ENCODE measurements around the gene GTF2H2. TPM values are rescaled to one million over a fixed set of nuclear protein-coding genes. Genes with fewer than 3 reads are reported as not detected.
"Not testable (repeated sequence)": the region's sequence is repeated elsewhere in the genome, so short reads cannot be mapped to it uniquely, and the experiment has no call there.

GTF2H2 gene
- total and polyA plus RNA-seq, 12 donors = 2.6 to 33.9 (median 17.3) TPM

DNA sequence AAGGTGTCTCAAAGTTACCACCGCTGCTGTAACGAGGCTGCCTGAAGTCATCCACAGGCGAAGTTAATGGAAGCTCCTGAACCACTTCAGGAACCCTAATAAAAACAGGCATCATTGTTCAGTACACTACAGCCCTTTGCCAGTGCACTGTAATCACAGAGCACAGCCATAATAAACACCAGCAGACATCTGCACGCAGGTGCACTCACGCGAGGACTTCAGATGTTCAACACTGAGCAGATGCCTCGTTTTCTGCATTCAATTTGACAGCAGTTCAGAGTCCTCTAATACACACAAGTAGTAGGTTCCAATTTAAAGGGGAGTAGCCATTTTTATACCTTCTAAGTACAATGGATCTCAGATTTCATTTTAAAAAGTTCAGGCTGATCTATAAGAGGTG is 15.4 kb upstream of the GTF2H2 start:
- no CpG with 5 or more reads among the region's 7 CpGs for WGBS, 4 donors
- DNase-seq; H3K27me3 ChIP-seq; intact Hi-C loops (cut with DNase I); H3K36me3 ChIP-seq (replicated peaks in 1 of 2); H3K4me1 ChIP-seq (replicated peaks in 1 of 2); H3K4me3 ChIP-seq; H3K27ac ChIP-seq; H3K9me3 ChIP-seq (replicated peaks in 1 of 3): not testable (repeated sequence)

DNA sequence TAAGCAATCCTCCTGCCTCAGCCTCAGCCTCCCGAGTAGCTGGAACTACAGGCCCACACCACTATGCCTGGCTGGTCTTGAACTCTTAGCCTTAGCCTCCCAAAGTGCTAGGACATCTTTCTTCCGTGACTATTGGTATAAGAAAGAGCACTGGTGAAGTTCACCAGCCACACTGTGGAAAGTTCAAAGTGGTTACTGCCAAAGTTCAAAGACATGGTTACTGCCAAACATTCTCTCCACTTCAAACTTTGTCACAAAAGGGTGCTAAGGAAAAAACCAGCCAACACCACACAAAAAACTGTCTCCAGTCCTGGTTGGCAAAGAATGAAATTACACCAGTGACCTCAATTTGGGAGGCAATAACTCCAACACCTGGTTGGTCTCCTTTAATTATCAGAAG is 14.9 kb upstream of the GTF2H2 start:
- H3K4me3 ChIP-seq; H3K27me3 ChIP-seq; H3K36me3 ChIP-seq (replicated peaks in 1 of 2); H3K27ac ChIP-seq; intact Hi-C loops (cut with DNase I); H3K9me3 ChIP-seq (replicated peaks in 1 of 3); H3K4me1 ChIP-seq (replicated peaks in 1 of 2); DNase-seq: not testable (repeated sequence)
- no CpG with 5 or more reads among the region's 2 CpGs for WGBS, 4 donors

DNA sequence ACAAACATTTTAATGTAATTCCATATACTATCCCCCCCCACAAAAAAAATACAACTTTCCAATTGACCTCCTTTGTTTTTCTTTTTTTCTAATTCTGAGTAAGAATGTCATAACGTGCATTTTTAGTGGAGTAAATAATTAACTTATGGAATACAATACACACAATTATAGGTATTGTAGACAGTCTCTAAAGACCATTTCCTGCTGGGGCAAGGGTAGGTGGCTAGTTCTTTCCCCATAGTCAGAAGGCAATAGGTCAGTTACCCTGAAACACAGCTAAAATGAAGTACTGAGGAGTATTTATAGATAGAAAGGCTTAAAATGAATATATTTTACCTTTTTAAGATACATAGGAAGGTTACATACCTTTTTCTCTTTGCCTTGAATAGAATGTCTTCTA is 6.2 kb downstream of the GTF2H2 start:
- intact Hi-C loops (cut with DNase I); H3K4me3 ChIP-seq; H3K27me3 ChIP-seq; DNase-seq; H3K9me3 ChIP-seq (replicated peaks in 1 of 3); H3K4me1 ChIP-seq (replicated peaks in 1 of 2); H3K36me3 ChIP-seq (replicated peaks in 1 of 2); H3K27ac ChIP-seq: not testable (repeated sequence)
- WGBS, 4 donors = 67% methylated on average over 1 of the region's 1 CpG; no CpG with 5 or more reads in 3 of the 4 donors

DNA sequence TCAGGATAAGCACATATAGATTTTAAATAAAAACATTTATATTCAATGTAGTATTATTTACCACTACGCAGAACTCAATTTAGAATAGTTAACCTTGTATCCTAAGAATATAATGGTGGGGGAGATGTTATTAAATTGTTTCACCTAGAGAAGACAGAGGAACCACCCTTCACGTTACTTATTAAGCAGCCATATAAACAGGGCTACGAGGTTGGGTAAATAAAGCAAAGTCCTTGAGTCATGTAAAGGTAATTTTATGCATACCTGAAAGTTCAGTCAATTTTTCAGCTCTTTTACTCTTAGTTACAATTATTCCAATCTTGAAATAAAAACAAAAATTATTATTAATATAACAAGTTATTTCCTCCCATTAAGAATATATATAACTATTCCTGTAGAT is 8.1 kb downstream of the GTF2H2 start:
- H3K36me3 ChIP-seq (replicated peaks in 1 of 2); H3K4me1 ChIP-seq (replicated peaks in 1 of 2); DNase-seq; H3K27me3 ChIP-seq; intact Hi-C loops (cut with DNase I); H3K9me3 ChIP-seq (replicated peaks in 1 of 3); H3K27ac ChIP-seq; H3K4me3 ChIP-seq: not testable (repeated sequence)
- 100% methylated on average over 1 of the region's 3 CpGs; no CpG with 5 or more reads in 3 of the 4 donors for WGBS, 4 donors

DNA sequence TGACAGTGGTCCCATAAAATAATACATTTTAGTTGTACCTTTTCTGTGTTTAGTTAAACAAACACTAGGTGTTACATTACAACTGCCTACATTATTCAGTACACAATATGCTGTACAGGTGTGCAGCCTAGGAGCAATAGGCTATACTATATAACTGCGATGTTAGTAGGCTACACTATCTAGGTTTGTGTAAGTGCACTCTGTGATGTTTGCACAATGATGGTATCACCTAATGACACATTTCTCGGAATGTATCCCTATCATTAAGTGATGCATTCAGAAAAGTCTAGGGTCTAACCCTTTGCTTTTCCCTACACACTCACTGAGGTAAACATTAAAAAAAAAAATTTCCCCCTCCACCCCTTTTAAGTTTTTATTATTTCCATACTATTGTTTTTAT is 22.7 kb downstream of the GTF2H2 start:
- DNase-seq; H3K4me1 ChIP-seq (replicated peaks in 1 of 2); H3K27ac ChIP-seq; intact Hi-C loops (cut with DNase I); H3K9me3 ChIP-seq (replicated peaks in 1 of 3); H3K36me3 ChIP-seq (replicated peaks in 1 of 2); H3K27me3 ChIP-seq; H3K4me3 ChIP-seq: not testable (repeated sequence)
- 80 to 100% (median 98%) methylated on average over 1 to 2 of the region's 2 CpGs for WGBS, 4 donors

DNA sequence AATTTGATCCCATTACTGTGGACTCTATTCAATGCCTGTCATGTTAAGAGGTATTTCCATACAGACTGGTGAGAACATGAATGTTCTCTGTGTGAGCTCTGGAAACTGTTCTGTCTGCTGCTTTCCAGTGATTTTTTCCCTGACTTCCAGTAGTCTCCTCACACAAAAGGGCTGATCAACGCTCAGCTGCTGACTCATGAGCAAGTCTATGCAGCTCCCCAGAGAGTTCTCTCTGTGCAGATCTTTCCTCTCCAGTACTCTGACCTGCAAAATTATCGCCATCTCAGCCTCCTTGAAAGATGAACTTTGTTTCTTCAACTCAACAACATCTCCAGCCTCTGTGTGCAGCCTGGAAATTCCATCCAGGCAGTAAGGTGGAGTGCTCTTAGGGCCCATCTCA is 23.3 kb downstream of the GTF2H2 start:
- H3K4me1 ChIP-seq (replicated peaks in 1 of 2); H3K27ac ChIP-seq; H3K27me3 ChIP-seq; intact Hi-C loops (cut with DNase I); H3K9me3 ChIP-seq (replicated peaks in 1 of 3); H3K36me3 ChIP-seq (replicated peaks in 1 of 2); DNase-seq; H3K4me3 ChIP-seq: not testable (repeated sequence)
- no CpG with 5 or more reads among the region's 2 CpGs for WGBS, 4 donors

DNA sequence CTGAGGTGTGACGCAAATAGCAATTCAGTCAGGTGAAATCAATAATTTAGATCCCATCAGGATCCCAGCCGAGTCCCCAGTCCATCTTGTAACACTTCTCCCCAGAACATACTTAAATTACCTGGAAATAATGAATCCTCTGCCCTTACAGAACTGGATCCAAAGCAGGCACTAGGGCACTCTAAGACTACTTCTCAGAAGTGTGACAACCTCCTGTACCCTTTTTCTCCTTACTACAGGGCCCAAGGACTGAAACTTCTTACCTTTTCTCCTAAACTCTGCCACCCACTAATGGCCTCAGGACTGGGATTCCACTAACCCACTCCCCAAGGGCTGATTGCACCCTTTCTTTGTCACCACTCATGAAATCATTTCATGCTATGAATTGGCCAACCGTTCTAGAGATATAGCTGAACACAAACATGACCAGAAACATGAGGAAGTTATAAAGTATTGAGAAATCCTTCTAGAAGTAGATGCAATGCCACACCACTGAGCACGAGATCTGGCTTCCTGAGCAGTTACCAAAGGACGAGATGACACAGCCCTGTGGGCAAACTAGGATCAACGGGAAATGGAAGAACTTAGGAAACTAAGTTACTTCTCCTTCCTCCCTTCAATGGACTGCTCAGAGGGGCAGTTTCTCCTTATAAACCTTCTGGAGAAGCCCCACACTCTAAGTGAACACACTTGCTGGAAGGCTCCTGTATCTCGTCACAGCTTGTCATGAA is 36.3 kb downstream of the GTF2H2 start:
- H3K27ac ChIP-seq; intact Hi-C loops (cut with DNase I); H3K4me3 ChIP-seq; H3K36me3 ChIP-seq (replicated peaks in 1 of 2); H3K4me1 ChIP-seq (replicated peaks in 1 of 2); H3K9me3 ChIP-seq (replicated peaks in 1 of 3); DNase-seq; H3K27me3 ChIP-seq: not testable (repeated sequence)
- no CpG with 5 or more reads among the region's 7 CpGs for WGBS, 4 donors

DNA sequence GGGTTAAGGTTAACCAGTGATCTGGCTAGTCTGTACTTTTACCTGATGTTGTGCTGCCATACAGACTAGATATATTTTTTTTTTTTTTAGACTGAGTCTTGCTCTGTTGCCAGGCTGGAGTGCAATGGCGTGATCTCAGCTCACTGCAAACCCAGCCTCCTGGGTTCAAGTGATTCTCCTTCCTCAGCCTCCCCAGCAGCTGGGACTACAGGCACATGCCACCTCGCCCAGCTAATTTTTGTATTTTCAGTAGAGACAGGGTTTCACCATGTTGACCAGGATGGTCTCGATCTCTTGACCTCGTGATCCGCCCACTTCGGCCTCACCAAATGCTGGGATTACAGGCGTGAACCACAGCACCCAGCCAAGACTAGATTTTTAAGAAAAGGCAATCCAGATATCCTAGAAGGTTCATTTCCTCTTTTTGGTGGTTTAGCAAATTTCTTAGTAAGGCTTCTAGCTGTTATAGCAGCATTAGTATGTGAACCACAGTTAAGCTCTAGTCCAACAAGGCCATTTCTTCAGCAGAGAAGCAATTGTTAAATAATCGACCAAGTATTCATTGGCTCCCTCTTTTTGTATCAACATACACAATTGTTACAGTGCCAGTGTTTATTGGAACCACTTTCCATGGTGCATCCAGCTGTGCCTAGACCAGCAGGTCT is 42.1 kb downstream of the GTF2H2 start, which contains the start of gene NAIP:
Gene NAIP, minus strand, starts transcription at position 51 of the 665 bp plus-strand sequence. CDS start 12,424 bp downstream, outside the sequence.
- H3K4me3 ChIP-seq; H3K27me3 ChIP-seq; H3K4me1 ChIP-seq (replicated peaks in 1 of 2); H3K27ac ChIP-seq; DNase-seq; H3K9me3 ChIP-seq (replicated peaks in 1 of 3); intact Hi-C loops (cut with DNase I); H3K36me3 ChIP-seq (replicated peaks in 1 of 2): not testable (repeated sequence)
- WGBS, 4 donors = 81% methylated on average over 2 of the region's 8 CpGs; no CpG with 5 or more reads in 3 of the 4 donors

DNA sequence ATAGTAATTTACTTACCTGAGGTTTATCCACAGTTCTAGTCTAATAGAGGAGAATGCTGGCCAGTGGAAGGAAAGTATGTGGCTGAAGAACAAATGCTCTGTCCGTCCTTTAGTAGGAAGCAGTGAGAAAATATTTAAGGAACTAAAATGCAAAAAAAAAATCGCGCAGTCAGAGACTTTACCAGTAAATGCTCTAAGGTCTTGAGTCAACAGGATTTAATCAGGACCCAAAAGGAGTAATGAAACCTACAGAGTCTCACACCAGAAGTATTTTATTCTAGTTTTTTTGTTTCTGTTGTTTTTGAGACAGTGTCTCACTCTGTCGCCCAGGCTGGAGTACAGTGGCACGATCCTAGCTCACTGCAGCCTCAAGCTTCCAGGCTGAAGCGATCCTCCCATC is 46.8 kb downstream of the GTF2H2 start:
- H3K9me3 ChIP-seq (replicated peaks in 1 of 3); H3K4me1 ChIP-seq (replicated peaks in 1 of 2): not testable (repeated sequence)
- no CpG with 5 or more reads among the region's 6 CpGs for WGBS, 4 donors

DNA sequence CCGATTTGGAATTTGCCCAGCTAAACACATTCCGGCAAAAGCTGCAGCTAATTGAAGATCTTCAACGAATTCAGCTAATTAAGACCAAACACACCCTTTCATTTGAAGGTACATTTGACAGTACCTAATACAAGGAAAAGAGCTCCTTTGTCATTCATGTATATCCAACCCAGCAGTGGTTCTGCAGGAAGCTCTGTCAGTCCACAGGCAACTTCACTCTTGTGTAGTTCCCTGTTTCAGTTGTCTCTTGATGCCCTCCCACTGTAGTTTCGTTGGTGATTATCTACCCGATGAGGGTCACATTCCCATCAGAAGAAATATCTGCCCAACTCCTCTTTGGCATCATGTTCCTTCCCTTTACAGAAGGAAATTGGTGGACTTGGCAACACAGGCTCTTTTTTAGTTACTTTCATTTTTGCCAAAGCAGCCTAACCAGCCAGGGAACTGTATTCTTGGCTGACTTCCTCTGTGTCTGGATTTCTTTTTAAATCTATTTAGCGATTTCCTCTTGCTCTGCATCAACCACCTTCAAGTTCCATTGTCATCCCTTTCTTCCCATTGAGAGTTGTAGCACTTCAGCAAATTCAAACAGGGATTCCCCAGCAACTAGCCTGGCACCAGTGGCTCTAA is 49.0 kb downstream of the GTF2H2 start:
- H3K9me3 ChIP-seq (replicated peaks in 1 of 3); H3K36me3 ChIP-seq (replicated peaks in 1 of 2); H3K4me1 ChIP-seq (replicated peaks in 1 of 2); intact Hi-C loops (cut with DNase I); H3K4me3 ChIP-seq; H3K27ac ChIP-seq; H3K27me3 ChIP-seq; DNase-seq: not testable (repeated sequence)
- WGBS, 4 donors = no CpG with 5 or more reads among the region's 6 CpGs

More for the DNA sequence above, 46.8 kb downstream of the GTF2H2 start:
- H3K4me3 ChIP-seq; H3K27ac ChIP-seq; DNase-seq; H3K27me3 ChIP-seq; intact Hi-C loops (cut with DNase I); H3K36me3 ChIP-seq (replicated peaks in 1 of 2): not testable (repeated sequence)

All from adrenal gland (tissue), 12 donors.